Measurements from ENCODE around the gene SNX24.

DNA sequence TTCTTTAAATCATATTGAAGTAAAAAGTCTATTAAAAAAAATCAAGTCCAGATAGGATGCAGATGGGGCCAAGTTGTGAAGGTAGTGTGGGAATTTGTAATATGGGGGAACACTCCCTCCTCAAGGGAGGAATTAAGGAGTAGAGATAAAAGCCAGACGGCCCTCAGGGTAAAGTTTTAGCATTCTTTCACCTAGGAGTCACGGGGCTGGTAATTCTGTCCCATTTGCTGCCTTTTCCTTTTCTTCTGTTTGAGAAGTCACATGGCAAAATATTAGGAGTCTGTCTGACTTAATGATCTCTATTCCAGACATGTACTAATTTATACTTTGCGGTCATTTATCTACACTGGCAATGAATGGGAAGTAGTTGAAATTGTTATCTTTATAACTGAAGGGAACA is 61.9 kb downstream of the SNX24 start:
- TF ChIP-seq, protein P1, sequence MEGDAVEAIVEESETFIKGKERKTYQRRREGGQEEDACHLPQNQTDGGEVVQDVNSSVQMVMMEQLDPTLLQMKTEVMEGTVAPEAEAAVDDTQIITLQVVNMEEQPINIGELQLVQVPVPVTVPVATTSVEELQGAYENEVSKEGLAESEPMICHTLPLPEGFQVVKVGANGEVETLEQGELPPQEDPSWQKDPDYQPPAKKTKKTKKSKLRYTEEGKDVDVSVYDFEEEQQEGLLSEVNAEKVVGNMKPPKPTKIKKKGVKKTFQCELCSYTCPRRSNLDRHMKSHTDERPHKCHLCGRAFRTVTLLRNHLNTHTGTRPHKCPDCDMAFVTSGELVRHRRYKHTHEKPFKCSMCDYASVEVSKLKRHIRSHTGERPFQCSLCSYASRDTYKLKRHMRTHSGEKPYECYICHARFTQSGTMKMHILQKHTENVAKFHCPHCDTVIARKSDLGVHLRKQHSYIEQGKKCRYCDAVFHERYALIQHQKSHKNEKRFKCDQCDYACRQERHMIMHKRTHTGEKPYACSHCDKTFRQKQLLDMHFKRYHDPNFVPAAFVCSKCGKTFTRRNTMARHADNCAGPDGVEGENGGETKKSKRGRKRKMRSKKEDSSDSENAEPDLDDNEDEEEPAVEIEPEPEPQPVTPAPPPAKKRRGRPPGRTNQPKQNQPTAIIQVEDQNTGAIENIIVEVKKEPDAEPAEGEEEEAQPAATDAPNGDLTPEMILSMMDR (IDR thresholded peaks at IDR 0.05), result no peak
- no peak for TF ChIP-seq POLR2A (IDR thresholded peaks at IDR 0.05)
